ENCODE data around the gene NELFE.

DNA sequence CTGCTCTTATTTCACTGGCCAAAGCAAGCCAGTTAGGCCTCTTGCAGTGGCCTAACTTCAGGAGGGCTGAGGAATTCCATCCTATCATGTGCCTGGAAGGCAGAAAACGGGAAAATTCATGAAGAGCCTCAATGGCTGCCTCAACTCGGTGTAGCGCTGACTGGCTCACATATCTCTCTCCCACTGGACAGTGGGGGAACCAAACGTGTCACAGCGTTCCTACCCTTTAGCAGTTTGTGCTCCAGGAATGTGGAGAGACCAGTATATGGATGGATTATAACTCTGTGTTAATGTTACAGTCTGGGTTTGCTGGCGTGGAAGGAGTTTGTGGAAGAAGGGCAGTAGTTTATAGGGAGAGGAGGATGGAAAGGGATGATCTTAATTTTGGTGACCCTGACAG lies 43.0 kb downstream of the NELFE start:
- TF ChIP-seq, protein P1, sequence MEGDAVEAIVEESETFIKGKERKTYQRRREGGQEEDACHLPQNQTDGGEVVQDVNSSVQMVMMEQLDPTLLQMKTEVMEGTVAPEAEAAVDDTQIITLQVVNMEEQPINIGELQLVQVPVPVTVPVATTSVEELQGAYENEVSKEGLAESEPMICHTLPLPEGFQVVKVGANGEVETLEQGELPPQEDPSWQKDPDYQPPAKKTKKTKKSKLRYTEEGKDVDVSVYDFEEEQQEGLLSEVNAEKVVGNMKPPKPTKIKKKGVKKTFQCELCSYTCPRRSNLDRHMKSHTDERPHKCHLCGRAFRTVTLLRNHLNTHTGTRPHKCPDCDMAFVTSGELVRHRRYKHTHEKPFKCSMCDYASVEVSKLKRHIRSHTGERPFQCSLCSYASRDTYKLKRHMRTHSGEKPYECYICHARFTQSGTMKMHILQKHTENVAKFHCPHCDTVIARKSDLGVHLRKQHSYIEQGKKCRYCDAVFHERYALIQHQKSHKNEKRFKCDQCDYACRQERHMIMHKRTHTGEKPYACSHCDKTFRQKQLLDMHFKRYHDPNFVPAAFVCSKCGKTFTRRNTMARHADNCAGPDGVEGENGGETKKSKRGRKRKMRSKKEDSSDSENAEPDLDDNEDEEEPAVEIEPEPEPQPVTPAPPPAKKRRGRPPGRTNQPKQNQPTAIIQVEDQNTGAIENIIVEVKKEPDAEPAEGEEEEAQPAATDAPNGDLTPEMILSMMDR (IDR thresholded peaks at IDR 0.05; ENCODE audit: insufficient read depth, low read depth, low read length) = no peak
- no peak for TF ChIP-seq EZH2 (IDR thresholded peaks at IDR 0.05; ENCODE audit: insufficient read depth, low read length)

Measured in astrocyte (in vitro differentiated cells and primary cell).